ENCODE data around the gene RTN3.

Gene RTN3

DNA sequence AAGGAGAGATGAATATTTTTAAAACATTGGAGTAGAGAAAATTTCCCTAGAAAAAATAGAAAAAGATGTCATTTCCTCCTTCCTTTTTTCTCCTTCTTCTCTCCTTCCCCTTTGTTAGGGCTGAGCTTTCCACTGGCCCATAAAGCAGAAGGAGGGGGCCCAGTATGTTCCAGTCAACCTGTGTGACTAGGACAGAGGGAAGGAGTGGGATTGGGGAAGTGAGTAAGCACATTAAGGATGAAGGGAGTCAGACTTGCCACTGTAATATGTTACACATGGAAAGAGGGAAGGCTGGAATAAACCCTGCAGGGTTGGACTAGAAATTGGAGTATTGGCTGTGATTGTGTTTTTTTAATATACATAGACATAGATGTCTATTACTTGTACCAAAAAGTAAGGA lies 111.9 kb downstream of the RTN3 start:
- H3K4me3 ChIP-seq (ENCODE audit: low read depth, low read length): no peak overlapping the region
- in situ Hi-C loops (cut with HindIII; ENCODE audit: low sequenced_read_pairs): no loop called here
- DNase-seq (ENCODE audit: low read depth, low spot score): no peak
- TF ChIP-seq, protein P1, sequence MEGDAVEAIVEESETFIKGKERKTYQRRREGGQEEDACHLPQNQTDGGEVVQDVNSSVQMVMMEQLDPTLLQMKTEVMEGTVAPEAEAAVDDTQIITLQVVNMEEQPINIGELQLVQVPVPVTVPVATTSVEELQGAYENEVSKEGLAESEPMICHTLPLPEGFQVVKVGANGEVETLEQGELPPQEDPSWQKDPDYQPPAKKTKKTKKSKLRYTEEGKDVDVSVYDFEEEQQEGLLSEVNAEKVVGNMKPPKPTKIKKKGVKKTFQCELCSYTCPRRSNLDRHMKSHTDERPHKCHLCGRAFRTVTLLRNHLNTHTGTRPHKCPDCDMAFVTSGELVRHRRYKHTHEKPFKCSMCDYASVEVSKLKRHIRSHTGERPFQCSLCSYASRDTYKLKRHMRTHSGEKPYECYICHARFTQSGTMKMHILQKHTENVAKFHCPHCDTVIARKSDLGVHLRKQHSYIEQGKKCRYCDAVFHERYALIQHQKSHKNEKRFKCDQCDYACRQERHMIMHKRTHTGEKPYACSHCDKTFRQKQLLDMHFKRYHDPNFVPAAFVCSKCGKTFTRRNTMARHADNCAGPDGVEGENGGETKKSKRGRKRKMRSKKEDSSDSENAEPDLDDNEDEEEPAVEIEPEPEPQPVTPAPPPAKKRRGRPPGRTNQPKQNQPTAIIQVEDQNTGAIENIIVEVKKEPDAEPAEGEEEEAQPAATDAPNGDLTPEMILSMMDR (IDR thresholded peaks at IDR 0.05; ENCODE audit: low read depth, low read length): no peak

DNA sequence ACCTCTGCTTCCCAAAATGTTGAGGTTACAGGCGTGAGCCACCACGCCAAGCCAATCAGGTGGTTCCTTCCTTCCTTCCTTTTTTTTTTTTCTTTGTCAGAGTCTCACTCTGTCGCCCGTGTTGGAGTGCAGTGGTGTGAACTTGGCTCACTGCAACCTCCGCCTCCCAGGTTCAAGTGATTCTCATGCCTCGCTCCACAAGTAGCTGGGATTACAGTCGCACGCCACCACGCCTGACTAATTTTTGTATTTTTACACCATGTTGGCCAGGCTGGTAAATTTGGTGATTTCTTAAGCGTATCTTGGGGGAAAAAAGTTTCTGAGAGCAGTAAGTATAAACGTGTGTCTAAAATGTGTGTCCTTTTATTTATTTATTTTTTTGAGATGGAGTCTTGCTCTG lies 113.8 kb downstream of the RTN3 start:
- no peak overlapping the region for H3K4me3 ChIP-seq (ENCODE audit: low read depth, low read length)
- in situ Hi-C loops (cut with HindIII; ENCODE audit: low sequenced_read_pairs): no loop called here
- no peak for DNase-seq (ENCODE audit: low read depth, low spot score)
- TF ChIP-seq, protein P1 (IDR thresholded peaks at IDR 0.05; ENCODE audit: low read depth, low read length): no peak

DNA sequence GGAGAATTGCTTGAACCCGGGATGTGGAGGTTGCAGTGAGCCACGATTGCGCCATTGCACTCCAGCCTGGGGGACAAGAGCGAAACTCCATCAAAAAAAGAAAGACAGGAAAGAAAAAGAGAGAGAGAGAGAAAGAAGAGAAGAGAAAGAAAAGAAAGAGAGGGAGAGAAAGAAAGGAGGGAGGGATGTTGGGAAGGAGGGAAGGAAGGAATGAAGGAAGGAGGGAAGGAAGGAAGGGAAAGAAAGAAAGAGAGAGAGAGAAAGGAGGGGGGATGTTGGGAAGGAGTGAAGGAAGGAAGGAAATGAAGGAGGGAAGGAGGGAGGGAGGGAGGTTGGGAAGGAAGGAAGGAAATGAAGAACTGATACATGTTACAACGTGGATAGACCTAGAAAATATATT lies 119.6 kb downstream of the RTN3 start:
- H3K4me3 ChIP-seq (ENCODE audit: low read depth, low read length): no peak overlapping the region
- DNase-seq (ENCODE audit: low read depth, low spot score): no peak
- in situ Hi-C loops (cut with HindIII; ENCODE audit: low sequenced_read_pairs): no loop called here
- TF ChIP-seq, protein P1 (IDR thresholded peaks at IDR 0.05; ENCODE audit: low read depth, low read length): no peak

DNA sequence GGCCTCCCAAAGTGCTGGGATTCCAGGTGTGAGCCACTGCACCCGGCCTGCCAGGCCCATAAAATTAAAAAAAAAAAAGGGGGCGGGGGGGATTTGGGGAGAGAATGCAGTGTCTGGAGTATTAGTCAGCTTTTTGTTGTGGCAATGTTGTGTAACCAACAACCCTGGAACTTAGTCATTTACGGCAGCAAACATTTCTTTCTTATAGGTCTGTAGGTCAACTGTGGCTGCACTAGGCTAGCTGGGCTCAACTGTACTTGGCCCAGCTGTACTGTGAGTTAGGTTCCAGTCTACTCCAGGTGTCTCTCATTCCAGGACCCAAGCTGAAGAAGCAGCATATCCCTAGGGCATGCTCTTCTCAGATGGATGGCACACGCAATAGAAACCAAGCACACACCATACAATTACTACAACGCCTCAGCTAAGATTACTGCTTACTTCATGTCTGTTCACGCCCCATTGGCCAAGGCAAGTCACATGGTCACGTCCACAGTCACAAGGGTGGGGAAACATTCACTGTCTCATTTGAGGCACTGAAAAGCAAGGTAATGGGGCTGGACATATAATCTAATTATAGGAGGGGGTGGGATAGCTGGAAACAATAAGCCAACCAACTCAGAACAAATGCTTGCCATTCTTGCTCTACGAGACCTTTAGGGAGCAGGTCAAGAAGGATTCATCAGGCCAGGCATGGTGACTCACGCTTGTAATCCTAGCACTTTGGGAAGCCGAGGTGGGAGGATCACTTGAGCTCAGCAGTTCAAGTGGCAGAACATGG lies 121.5 kb downstream of the RTN3 start:
- H3K4me3 ChIP-seq (ENCODE audit: low read depth, low read length): no peak overlapping the region
- TF ChIP-seq, protein P1 (IDR thresholded peaks at IDR 0.05; ENCODE audit: low read depth, low read length): no peak
- in situ Hi-C loops (cut with HindIII; ENCODE audit: low sequenced_read_pairs): no loop called here
- no peak for DNase-seq (ENCODE audit: low read depth, low spot score)

DNA sequence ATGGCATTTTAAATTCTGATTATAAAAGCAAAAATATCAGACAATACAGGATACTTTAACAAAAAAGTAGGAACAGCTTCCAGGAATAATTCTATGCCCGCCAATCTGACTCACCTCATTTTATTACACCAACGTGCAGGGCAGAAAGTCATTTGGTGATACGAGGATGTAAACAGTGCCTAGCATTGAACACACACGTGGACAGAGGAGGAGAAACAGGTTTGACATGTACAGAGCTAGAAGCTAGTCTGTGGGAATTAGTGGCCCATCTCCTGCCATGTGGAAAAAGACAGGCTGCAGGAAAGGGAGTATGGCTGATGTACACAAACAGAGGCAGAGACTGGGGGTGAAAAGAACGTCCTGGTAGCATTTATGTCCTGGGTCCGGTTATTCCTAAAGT lies 123.0 kb downstream of the RTN3 start:
- DNase-seq (ENCODE audit: low read depth, low spot score): no peak
- TF ChIP-seq, protein P1 (IDR thresholded peaks at IDR 0.05; ENCODE audit: low read depth, low read length): no peak
- no peak overlapping the region for H3K4me3 ChIP-seq (ENCODE audit: low read depth, low read length)
- in situ Hi-C loops (cut with HindIII; ENCODE audit: low sequenced_read_pairs): no loop called here

DNA sequence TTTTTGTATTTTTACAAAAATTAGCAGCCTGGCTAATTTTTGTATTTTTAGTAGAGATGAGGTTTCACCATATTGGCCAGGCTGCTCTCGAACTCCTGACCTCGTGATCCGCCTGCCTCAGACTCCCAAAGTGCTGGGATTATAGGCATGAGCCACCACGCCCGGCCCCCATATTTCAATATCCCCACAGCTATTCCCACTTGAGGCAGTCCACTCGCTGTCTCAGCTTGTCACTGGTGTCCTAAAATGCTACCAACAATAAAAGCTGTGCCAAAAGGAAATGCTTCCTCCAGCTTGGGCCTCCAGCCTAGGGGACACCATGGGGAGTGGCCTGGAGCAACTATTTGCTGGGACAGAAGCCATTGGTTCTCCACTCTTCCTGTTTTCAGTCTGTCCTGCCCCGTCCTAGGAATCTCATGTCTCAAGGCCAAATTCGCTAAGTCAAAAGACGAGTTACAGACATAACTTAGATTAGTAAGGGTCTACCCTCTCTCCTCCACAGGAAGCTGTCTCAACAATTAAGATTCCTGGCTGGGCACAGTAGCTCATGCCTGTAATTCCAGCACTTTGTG lies 124.6 kb downstream of the RTN3 start:
- in situ Hi-C loops (cut with HindIII; ENCODE audit: low sequenced_read_pairs): no loop called here
- H3K4me3 ChIP-seq (ENCODE audit: low read depth, low read length): no peak overlapping the region
- DNase-seq (ENCODE audit: low read depth, low spot score): no peak
- TF ChIP-seq, protein P1 (IDR thresholded peaks at IDR 0.05; ENCODE audit: low read depth, low read length): no peak
